Heart right ventricle (tissue), 16 donors: ENCODE data around the gene RIMKLA. TPM values are rescaled to one million over a fixed set of nuclear protein-coding genes. Genes with fewer than 3 reads are reported as not detected.
A peak's percentile ranks its signal among the peaks of the same experiment; 100 is the strongest.

Experiments
- ATAC-seq, 8 donors: fragments of 200-7000 bp; cut with Tn5 transposase; one replicate each; pipeline ENCODE4 v1.9.1; 2020; ENCODE audit warnings: mild to moderate bottlenecking in 8 of 8, moderate library complexity in 8 of 8, moderate number of reproducible peaks in 1 of 8
- DNase-seq, 2 donors: peaks; one replicate each; pipeline ENCODE4 v3.0.0-alpha.2; 2020
- H3K27ac ChIP-seq, 10 donors: fragments of 200-600 bp; sonication (generic) in 2 of 10; one replicate each; pipeline versions ENCODE4 v1.5.0 to v1.8.0; 2020 to 2022; ENCODE audit warnings: mild to moderate bottlenecking in 3 of 10
- H3K27me3 ChIP-seq, 7 donors: fragments of 200-600 bp; one replicate each; pipeline ENCODE4 v1.8.0; 2021 to 2022; ENCODE audit warnings: mild to moderate bottlenecking in 2 of 7
- H3K36me3 ChIP-seq, 9 donors: fragments of 200-600 bp; sonication (generic) in 1 of 9; one replicate each; pipeline versions ENCODE4 v1.5.0 to v1.8.0; 2020 to 2022; ENCODE audit warnings: mild to moderate bottlenecking in 2 of 9
- H3K4me1 ChIP-seq, 9 donors: fragments of 200-600 bp; sonication (generic) in 1 of 9; one replicate each; pipeline versions ENCODE4 v1.5.0 to v1.8.0; 2020 to 2022; ENCODE audit warnings: mild to moderate bottlenecking in 4 of 9
- H3K4me3 ChIP-seq, 10 donors: fragments of 200-600 bp; sonication (generic) in 2 of 10; one replicate each; pipeline versions ENCODE4 v1.5.0 to v1.8.0; 2020 to 2022; ENCODE audit warnings: mild to moderate bottlenecking in 7 of 10, moderate library complexity in 2 of 10
- H3K9me3 ChIP-seq, 11 donors: fragments of 200-600 bp in 10 of 11; sonication (generic) in 2 of 11; one replicate each; pipeline versions ENCODE4 v1.5.0 to v1.8.0; 2013 to 2022; ENCODE audit warnings: mild to moderate bottlenecking in 2 of 11, control low read depth in 1 of 11, moderate library complexity in 1 of 11
- WGBS, 2 donors: extraction: QIAGEN DNeasy Blood & Tissue Kit; methylation state at CpG; one replicate each; pipeline ENCODE4 v1.1.7; 2013; ENCODE audit warnings: inconsistent platforms in 1 of 2; 5-methylcytosine and 5-hydroxymethylcytosine counted together
- intact Hi-C, 10 donors: fragments of 100-400 bp; cut with DNase I; formaldehyde crosslinking; loops; one replicate each; pipeline versions ENCODE4 v1.11.1 to v1.14.2; 2022
- polyA plus RNA-seq, 2 donors: library from polyadenylated mRNA; stranded (reverse); fragments of 200-250 nt; gene quantifications; one replicate each; pipeline ENCODE4 v1.2.3, GENCODE V29; 2013
- total RNA-seq, 10 donors: library from RNA; stranded (reverse); fragmentation: NEBNext Ultra II Directional in 3 of 10; extraction: Animal tissue kit (Norgen Biotek cat#: 25700) in 3 of 10; gene quantifications; one replicate each; pipeline versions ENCODE4 v1.2.1 to v1.2.4, GENCODE V29; 2021 to 2023
- TF ChIP-seq, protein P1 (sequence below), 9 donors: fragments of 200-600 bp; sonication (generic) in 2 of 9; IDR thresholded peaks; one replicate each; pipeline versions ENCODE4 v1.5.0 to v1.8.0; 2021 to 2022; ENCODE audit warnings: antibody characterized with exemption in 9 of 9, mild to moderate bottlenecking in 5 of 9, moderate library complexity in 1 of 9
- donor health status: Arrhythmogenic right ventricular cardiomyopathy.
- donor health status: ischemic (EF 13 %, LVEDD 7.1; RV severe dilation, severe dysfunction).
- donor health status: healthy with polysubstance abuse.
- donor health status: DM: no; HTN: yes; CAD: no.
- donor health status: DM: no; HTN: no; CAD: no.
- donor health status: ischemic (EF 25% LVEDD 6.9; RV normal size, moderate dysfunction).
- donor health status: ischemic (EF 25% LVEDD 5.7; RV mildly dilated, moderate dysfunction).
- donor health status: healthy.
- donor health status: DM: yes; HTN: yes; CAD: no.
- donor health status: Ischemic cardiomyopathy.
- donor health status: ischemic (EF 35%, LVEDD 5.7; RV mildly dilated, moderate dysfunction).
- donor health status: nonischemic (EF 11% LVEDD 7.7; RV severe dilation, severe dysfunction).
- donor health status: DM: yes; HTN: yes; CAD: no.
- donor health status: PGD.
- donor health status: ischemic (EF 29% LVEDD 5.4; RV normal size, mild dysfunction).
- donor health status: nonischemic (EF 23%, LVEDD 6.1; RV moderate dilation, normal function).

Gene RIMKLA
- total and polyA plus RNA-seq, 12 donors: 0.80 to 16.7 (median 8.3) TPM

- Histone ChIP-seq H3K27ac (no peak overlapping the region), H3K27me3 (no peaks in the 10 kb centered on the region), H3K4me1 (peaks cover 4 to 39% (median 30%) of the 10 kb centered on the region in 9 donors), H3K36me3 (no peaks in the 10 kb centered on the region), H3K9me3 (no peaks in the 10 kb centered on the region), H3K4me3 (no peak overlapping the region)
- TF ChIP-seq, protein P1, sequence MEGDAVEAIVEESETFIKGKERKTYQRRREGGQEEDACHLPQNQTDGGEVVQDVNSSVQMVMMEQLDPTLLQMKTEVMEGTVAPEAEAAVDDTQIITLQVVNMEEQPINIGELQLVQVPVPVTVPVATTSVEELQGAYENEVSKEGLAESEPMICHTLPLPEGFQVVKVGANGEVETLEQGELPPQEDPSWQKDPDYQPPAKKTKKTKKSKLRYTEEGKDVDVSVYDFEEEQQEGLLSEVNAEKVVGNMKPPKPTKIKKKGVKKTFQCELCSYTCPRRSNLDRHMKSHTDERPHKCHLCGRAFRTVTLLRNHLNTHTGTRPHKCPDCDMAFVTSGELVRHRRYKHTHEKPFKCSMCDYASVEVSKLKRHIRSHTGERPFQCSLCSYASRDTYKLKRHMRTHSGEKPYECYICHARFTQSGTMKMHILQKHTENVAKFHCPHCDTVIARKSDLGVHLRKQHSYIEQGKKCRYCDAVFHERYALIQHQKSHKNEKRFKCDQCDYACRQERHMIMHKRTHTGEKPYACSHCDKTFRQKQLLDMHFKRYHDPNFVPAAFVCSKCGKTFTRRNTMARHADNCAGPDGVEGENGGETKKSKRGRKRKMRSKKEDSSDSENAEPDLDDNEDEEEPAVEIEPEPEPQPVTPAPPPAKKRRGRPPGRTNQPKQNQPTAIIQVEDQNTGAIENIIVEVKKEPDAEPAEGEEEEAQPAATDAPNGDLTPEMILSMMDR (IDR thresholded peaks at IDR 0.05): no peak
- intact Hi-C loops: loop anchor here in 8 of 10 donors (5.0 to 10.0 kb wide), 9 partner anchors 118 to 418 kb away; partner anchors contain the start of genes PPCS (in 5 of the 8), ZMYND12 (in 5 of the 8), CCDC30 (in 1 of the 8) and PPIH (in 1 of the 8)
- no peak for ATAC-seq
- 62 to 64% methylated on average over 6 of the region's 6 CpGs for WGBS, 2 donors
- DNase-seq: no peak
Measured at GRCh38 chr1:42336978-42337377, 43.6 kb upstream of the RIMKLA start.

GRCh38 chr1:42340093-42340492 is 40.5 kb upstream of the RIMKLA start:
- no peaks in the 10 kb centered on the region for H3K36me3 ChIP-seq
- no peak overlapping the region for H3K27ac ChIP-seq
- no peaks in the 10 kb centered on the region for H3K9me3 ChIP-seq
- no peaks in the 10 kb centered on the region for H3K27me3 ChIP-seq
- H3K4me1 ChIP-seq: peaks cover 0 to 22% (median 9%) of the 10 kb centered on the region in 9 donors
- ATAC-seq: no peak
- no peak for DNase-seq
- intact Hi-C loops: loop anchor here in 4 of 10 donors (5.0 to 10.0 kb wide), 4 partner anchors 342 to 415 kb away; partner anchors contain the start of genes CLDN19 (in 2 of the 4) and YBX1 (in 2 of the 4)
- no peak overlapping the region for H3K4me3 ChIP-seq
- TF ChIP-seq, protein P1 (IDR thresholded peaks at IDR 0.05): no peak
- 73 to 77% methylated on average over 2 of the region's 2 CpGs for WGBS, 2 donors

DNA sequence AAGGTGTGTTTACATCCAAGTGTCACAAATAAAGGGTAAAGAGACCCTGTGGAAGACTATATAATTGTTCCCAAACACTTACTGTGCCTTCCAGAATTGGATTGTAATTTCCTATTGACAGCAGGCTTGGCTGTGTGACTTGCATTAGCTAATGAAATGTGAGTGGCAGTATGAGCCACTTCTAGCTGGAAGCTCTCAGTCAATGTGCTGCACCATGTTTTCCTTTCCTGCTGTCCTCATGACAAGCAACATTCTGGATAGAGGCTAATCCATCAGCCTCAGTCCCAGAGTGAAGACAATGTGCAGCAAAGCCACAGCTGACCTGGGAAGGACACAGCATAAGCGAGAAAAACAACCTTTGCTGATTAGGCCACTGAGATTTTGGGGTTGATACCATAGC is 39.7 kb upstream of the RIMKLA start:
- no peak for ATAC-seq
- 76 to 82% methylated on average over 1 of the region's 1 CpG for WGBS, 2 donors
- H3K27me3 ChIP-seq: no peaks in the 10 kb centered on the region
- TF ChIP-seq, protein P1 (IDR thresholded peaks at IDR 0.05): no peak
- no peak overlapping the region for H3K4me3 ChIP-seq
- H3K9me3 ChIP-seq: no peaks in the 10 kb centered on the region
- H3K4me1 ChIP-seq: peaks cover 0 to 21% (median 7%) of the 10 kb centered on the region in 9 donors
- intact Hi-C loops: loop anchor here in 4 of 10 donors (5.0 to 10.0 kb wide), 4 partner anchors 341 to 414 kb away; partner anchors contain the start of genes CLDN19 (in 2 of the 4) and YBX1 (in 2 of the 4)
- H3K36me3 ChIP-seq: no peaks in the 10 kb centered on the region
- no peak overlapping the region for H3K27ac ChIP-seq
- no peak for DNase-seq

GRCh38 chr1:42343049-42343448 is 37.5 kb upstream of the RIMKLA start:
- Histone ChIP-seq H3K4me3 (no peak overlapping the region), H3K27me3 (no peaks in the 10 kb centered on the region), H3K9me3 (no peaks in the 10 kb centered on the region), H3K4me1 (peaks cover 0 to 10% (median 0%) of the 10 kb centered on the region in 9 donors), H3K27ac (no peak overlapping the region), H3K36me3 (no peaks in the 10 kb centered on the region)
- TF ChIP-seq, protein P1 (IDR thresholded peaks at IDR 0.05): no peak
- 68 to 70% methylated on average over 5 of the region's 5 CpGs for WGBS, 2 donors
- intact Hi-C loops: loop anchor here in 4 of 10 donors (5.0 to 10.0 kb wide), 4 partner anchors 339 to 412 kb away; partner anchors contain the start of genes CLDN19 (in 2 of the 4) and YBX1 (in 2 of the 4)
- ATAC-seq: peak in 5 of 8 donors; percentile 33 to 70 (median 62)
- DNase-seq: no peak
